Keratinocyte (primary cell): Measurements from ENCODE around the gene SCNN1B.

Source experiments
- CTCF ChIP-seq, 3 experiments: IDR thresholded peaks in 1 of 3; conservative IDR thresholded peaks in 1 of 3; optimal IDR thresholded peaks in 1 of 3; 2 replicates in 2 of 3; 3 replicates in 1 of 3; pipeline versions ENCODE3 to v1.5.1; 2011; ENCODE audit warnings: low read length in 3 of 3, mild to moderate bottlenecking in 3 of 3, moderate library complexity in 2 of 3, control low read depth in 1 of 3, inconsistent platforms in 1 of 3; ENCODE audit not compliant: insufficient read depth in 2 of 3; ENCODE audit errors: extremely low read depth in 1 of 3
- EZH2 ChIP-seq: IDR thresholded peaks from one replicate; pipeline ENCODE4 v1.6.1; 2012; ENCODE audit warnings: inconsistent platforms, mild to moderate bottlenecking, low read length, moderate library complexity

GRCh38 chr16:23323224-23324030 lies 21.3 kb downstream of the SCNN1B start:
- TF ChIP-seq CTCF (optimal IDR thresholded peaks at IDR 0.05 in 1 of 3, IDR thresholded peaks at IDR 0.05 in 1 of 3, conservative IDR thresholded peaks at IDR 0.05 in 1 of 3; ENCODE audit: extremely low read depth in 1 of 3, insufficient read depth in 2 of 3, low read length in 3 of 3) (no peak), EZH2 (no peak)
